Activated CD4-positive, alpha-beta T cell treated with anti-CD3 and anti-CD28 coated beads, Interleukin-2, amount 10 ng/mL, durations not matched to agents 24 days and 14 days (primary cell): ENCODE data around the gene CARD10. TPM values are rescaled to one million over a fixed set of nuclear protein-coding genes. Genes with fewer than 3 reads are reported as not detected.
"Not testable (repeated sequence)": the region's sequence is repeated elsewhere in the genome, so short reads cannot be mapped to it uniquely, and the experiment has no call there.

ENCODE experiments used
- DNase-seq: peaks from one replicate; pipeline ENCODE4 v3.0.0; 2022
- H3K27ac Mint-ChIP-seq: one replicate; pipeline ENCODE4 v1.8.0; 2022; ENCODE audit warnings: mild to moderate bottlenecking, mixed read lengths
- H3K27me3 Mint-ChIP-seq: one replicate; pipeline ENCODE4 v1.8.0; 2022; ENCODE audit warnings: mixed read lengths
- H3K36me3 Mint-ChIP-seq: one replicate; pipeline ENCODE4 v1.8.0; 2022; ENCODE audit warnings: low read depth, mild to moderate bottlenecking, mixed read lengths
- H3K4me1 Mint-ChIP-seq: one replicate; pipeline ENCODE4 v1.8.0; 2021; ENCODE audit warnings: mixed read lengths
- H3K4me3 Mint-ChIP-seq: one replicate; pipeline ENCODE4 v1.8.0; 2022; ENCODE audit warnings: mild to moderate bottlenecking, moderate library complexity, mixed read lengths
- H3K9me3 Mint-ChIP-seq: one replicate; pipeline ENCODE4 v1.8.0; 2021; ENCODE audit warnings: mixed read lengths
- intact Hi-C: fragments of 100-400 bp; cut with micrococcal nuclease; formaldehyde crosslinking; loops from one replicate; pipeline ENCODE4 v1.15.1; 2023
- total RNA-seq: library from RNA; stranded (reverse); gene quantifications from 2 replicates; pipeline ENCODE4 v1.2.3, GENCODE V29; 2022

The CARD10 gene
- total RNA-seq, 1 donor from 2014 or later, result not detected

DNA sequence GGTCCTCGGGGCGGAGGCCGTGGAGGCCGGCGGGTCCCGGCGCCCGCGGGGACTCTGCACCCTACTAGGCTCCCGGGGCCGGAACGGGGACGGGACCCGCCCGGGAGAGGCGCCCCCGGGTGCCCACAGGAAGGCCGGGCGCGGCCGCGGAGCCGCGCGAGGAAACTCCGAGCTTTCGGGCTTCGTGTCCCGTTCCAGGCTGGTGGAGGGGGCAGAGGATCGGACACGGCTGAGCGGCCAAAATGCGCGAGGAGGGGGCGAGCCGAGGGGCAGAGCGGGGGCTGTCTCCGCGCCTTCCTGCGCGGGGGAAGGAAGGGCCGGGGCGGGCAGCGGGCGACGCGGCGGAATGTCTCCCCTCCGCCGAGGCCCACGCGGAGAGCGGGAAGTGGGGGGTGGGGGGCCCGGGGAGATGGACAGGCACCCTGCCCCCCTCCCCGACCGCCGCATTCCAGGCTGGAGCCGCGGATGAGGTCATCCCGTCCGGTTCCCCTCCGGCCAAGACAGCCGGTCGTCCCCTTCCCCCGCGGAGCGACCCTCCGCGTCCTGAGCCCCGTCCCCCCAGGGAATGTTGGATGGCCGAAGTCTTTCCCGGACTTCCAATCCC, 41.5 kb upstream of the CARD10 start:
- Mint-ChIP-seq H3K4me3 (peak overlapping the region; percentile 67), H3K27ac (no peak overlapping the region), H3K4me1 (peaks cover 12% of the 10 kb centered on the region), H3K9me3 (no peaks in the 10 kb centered on the region), H3K36me3 (no peaks in the 10 kb centered on the region), H3K27me3 (peaks cover 65% of the 10 kb centered on the region)
- DNase-seq, result no peak
- intact Hi-C loops, result loop anchor here (1.0 kb wide), 2 partner anchors 18 to 22 kb away; no protein-coding TSS in a partner anchor

DNA sequence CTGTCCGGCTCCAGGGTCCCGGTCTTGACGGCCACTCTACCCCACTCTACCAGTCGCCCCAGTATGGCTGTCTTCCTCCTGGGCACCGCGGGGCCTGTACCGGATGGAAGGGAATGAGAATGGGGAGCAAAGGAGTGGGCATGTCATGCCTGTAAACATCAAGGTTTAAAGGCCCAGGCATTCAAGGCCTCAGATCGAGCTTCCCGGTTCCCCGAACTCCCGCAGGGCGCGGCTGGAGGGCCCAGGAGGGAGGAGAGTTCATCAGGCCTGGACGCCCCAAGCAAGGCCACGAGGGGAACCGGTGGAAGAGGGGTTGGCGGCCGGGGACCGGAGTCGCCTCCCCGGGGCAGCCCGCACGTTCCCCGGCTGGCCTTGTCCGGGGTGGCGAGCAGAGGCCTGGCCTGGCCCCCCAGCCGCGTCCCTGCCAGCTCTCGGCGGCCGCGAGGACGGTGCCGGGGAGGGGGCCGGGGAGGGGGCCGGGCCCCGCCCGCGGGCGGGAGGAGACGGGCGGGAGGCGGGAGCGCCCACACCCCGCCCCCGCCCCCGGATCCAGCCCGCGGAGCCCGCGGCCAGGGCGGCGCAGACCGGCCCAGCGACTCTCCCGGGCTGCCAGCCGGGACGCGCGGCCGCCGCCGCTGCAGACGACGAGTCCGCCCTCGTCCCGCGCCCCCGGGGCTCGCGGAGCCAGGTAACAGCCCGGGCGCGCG, 40.8 kb upstream of the CARD10 start, which contains the start of gene CDC42EP1:
CDC42EP1 (plus strand) TSS at position 580 of the 707 bp plus-strand sequence. CDS start 5,870 bp downstream, outside the sequence.
- intact Hi-C loops, result no loop called here
- peak within 1 kb of the TSS; percentile 67 for H3K4me3 Mint-ChIP-seq
- H3K9me3 Mint-ChIP-seq, result no peaks in the 10 kb centered on the region
- peak within 1 kb of the TSS; percentile 17 for H3K27ac Mint-ChIP-seq
- no peaks in the 10 kb centered on the region for H3K36me3 Mint-ChIP-seq
- no peak for DNase-seq
- H3K4me1 Mint-ChIP-seq, result peaks cover 14% of the 10 kb centered on the region
- peaks cover 68% of the 10 kb centered on the region for H3K27me3 Mint-ChIP-seq

DNA sequence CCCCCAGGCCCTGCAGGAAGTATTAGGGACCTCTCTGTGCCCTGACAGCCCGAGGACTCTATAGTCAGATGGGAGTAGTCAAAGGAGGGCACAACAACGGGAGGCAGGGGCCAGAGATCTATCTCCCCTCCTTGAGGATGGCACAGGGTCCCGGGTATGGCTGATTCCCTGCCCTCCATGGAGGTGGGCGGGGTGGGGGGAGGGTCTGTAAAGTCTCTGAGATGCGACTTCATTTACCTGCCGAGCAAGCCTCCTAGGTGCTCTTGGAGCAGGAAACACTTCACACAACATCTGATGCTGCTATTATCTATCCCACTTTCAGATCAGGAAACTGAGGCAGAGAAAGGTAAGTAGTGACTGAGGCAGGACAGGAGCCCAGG, 40.3 kb upstream of the CARD10 start:
- Mint-ChIP-seq H3K36me3 (no peaks in the 10 kb centered on the region), H3K27ac (no peak overlapping the region), H3K9me3 (no peaks in the 10 kb centered on the region), H3K4me3 (peak overlapping the region; percentile 26), H3K4me1 (peaks cover 12% of the 10 kb centered on the region), H3K27me3 (peaks cover 68% of the 10 kb centered on the region)
- DNase-seq, result no peak
- intact Hi-C loops, result no loop called here

DNA sequence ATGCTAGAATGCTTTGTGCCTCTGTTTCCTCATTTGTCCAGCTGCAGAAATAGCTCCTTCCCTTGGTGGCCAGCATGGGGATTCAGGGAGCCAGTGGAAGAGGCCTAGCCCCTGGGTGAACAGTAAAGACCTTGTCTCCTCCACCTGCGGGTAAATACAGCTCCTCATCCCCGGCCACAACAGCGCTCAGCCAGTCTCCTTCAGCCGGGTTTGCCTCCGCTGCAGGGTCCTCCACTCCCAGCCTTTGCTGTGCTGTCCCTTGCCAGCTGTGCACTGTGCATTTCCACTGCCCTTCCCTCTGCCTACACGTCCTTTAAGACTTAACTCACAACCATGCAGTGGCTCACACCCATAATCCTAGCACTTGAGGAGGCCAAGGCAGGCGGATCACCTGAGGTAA, 39.6 kb upstream of the CARD10 start:
- H3K27me3 Mint-ChIP-seq, result peaks cover 69% of the 10 kb centered on the region
- no peak overlapping the region for H3K4me3 Mint-ChIP-seq
- no peak for DNase-seq
- H3K27ac Mint-ChIP-seq, result no peak overlapping the region
- H3K36me3 Mint-ChIP-seq, result no peaks in the 10 kb centered on the region
- peaks cover 12% of the 10 kb centered on the region for H3K4me1 Mint-ChIP-seq
- no peaks in the 10 kb centered on the region for H3K9me3 Mint-ChIP-seq
- intact Hi-C loops, result no loop called here

DNA sequence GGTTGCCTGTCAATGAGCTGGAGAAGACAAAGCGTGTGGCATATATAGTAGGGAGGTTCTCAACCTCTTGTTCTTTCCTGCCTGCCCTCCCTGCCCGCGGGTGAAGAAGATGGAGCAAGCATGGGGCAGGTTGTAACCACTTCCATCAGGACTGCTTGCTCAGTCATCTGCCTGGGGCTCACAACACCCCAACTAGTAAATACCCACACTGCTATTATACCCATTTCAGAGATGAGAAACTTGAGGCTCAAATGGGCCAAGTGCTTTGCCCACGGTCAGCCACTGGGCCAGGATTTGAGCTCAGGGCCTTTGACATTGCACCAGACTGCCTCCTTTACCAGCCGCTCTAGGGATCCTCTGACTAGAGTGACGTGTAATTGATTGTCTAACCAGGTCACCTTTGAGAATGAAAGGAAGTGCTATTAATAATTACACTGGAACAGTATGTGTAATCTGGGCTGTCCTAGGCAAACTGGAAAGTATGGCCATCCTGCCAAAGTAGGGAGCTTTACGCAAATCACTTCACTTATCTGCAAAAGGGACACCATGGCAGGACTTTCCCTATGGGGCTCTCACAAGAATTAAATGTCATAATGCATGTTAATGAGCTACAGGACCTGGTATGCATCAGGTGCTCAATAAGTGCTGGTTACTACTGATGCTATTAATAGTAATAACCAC, 38.2 kb upstream of the CARD10 start:
- no peak for DNase-seq
- intact Hi-C loops, result no loop called here
- no peaks in the 10 kb centered on the region for H3K36me3 Mint-ChIP-seq
- H3K4me3 Mint-ChIP-seq, result no peak overlapping the region
- H3K27ac Mint-ChIP-seq, result no peak overlapping the region
- peaks cover 64% of the 10 kb centered on the region for H3K27me3 Mint-ChIP-seq
- no peaks in the 10 kb centered on the region for H3K9me3 Mint-ChIP-seq
- peaks cover 12% of the 10 kb centered on the region for H3K4me1 Mint-ChIP-seq

DNA sequence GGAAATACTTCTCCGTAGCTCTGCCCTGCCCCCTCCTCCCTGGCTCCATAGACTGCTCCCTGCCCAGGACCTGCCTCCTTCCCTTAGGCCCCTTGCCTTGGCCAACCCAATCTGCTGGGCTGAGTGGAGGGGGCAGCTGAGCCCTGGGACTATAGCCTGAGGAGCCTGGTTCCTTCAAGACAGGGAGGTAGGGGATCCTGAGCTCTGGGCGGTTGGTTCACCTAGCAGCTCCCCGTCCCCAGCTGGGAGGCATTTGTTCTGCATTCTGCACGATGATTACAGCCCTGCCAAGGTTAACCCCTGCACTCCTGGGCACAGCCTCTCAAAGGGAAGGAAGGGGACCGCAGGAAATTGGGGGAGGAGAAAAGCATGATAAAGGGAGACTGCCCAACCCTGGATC, 37.5 kb upstream of the CARD10 start:
- DNase-seq, result no peak
- intact Hi-C loops, result no loop called here
- H3K27ac Mint-ChIP-seq, result no peak overlapping the region
- H3K4me3 Mint-ChIP-seq, result no peak overlapping the region
- no peaks in the 10 kb centered on the region for H3K9me3 Mint-ChIP-seq
- no peaks in the 10 kb centered on the region for H3K36me3 Mint-ChIP-seq
- peaks cover 57% of the 10 kb centered on the region for H3K27me3 Mint-ChIP-seq
- H3K4me1 Mint-ChIP-seq, result peaks cover 7% of the 10 kb centered on the region

DNA sequence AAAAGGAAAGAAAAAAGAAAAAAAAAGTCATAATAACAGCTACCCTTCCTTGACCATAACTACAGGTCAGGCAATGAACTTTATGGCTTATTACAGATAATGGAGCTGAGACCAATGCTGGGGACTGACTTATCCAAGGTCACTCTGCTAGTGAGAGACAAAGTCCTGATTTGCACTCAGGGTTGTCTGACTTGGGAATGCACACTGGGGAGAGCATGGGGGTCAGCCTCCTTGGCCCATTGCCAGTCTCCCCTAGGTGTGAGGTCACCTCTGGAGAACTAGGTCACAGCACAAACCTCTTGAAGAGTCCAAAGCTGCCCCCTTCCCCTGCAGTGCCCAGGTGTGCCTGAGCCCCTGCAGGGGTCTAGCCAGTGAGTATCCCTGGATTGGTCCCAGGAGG, 35.8 kb upstream of the CARD10 start:
- Mint-ChIP-seq H3K4me1 (peaks cover 4% of the 10 kb centered on the region), H3K4me3 (no peak overlapping the region), H3K27me3 (peaks cover 62% of the 10 kb centered on the region), H3K36me3 (no peaks in the 10 kb centered on the region), H3K9me3 (no peaks in the 10 kb centered on the region), H3K27ac (no peak overlapping the region)
- intact Hi-C loops, result no loop called here
- DNase-seq, result no peak

DNA sequence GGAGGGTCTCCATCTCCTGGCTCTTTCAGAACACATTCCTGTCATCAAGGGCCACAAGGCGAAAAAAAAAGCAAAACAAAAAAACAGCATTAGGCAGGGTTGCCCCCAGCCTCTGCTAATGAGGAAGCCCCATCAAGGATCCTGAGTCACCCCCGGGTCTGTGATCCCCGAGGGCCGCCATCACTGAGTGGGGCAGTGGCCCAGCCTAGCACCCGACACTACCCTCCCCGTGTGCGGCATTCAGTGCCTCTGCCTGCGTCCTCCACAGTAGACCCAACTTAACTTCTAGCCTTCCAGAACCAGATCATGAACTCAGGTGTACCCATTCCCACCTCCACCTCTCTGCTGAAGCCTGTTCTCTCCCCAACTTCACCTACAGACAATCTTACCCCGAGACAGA, 34.5 kb upstream of the CARD10 start:
- no peaks in the 10 kb centered on the region for H3K36me3 Mint-ChIP-seq
- intact Hi-C loops, result no loop called here
- no peak for DNase-seq
- peaks cover 4% of the 10 kb centered on the region for H3K4me1 Mint-ChIP-seq
- H3K27ac Mint-ChIP-seq, result peak overlapping the region; percentile 8
- H3K4me3 Mint-ChIP-seq, result no peak overlapping the region
- no peaks in the 10 kb centered on the region for H3K9me3 Mint-ChIP-seq
- peaks cover 56% of the 10 kb centered on the region for H3K27me3 Mint-ChIP-seq

DNA sequence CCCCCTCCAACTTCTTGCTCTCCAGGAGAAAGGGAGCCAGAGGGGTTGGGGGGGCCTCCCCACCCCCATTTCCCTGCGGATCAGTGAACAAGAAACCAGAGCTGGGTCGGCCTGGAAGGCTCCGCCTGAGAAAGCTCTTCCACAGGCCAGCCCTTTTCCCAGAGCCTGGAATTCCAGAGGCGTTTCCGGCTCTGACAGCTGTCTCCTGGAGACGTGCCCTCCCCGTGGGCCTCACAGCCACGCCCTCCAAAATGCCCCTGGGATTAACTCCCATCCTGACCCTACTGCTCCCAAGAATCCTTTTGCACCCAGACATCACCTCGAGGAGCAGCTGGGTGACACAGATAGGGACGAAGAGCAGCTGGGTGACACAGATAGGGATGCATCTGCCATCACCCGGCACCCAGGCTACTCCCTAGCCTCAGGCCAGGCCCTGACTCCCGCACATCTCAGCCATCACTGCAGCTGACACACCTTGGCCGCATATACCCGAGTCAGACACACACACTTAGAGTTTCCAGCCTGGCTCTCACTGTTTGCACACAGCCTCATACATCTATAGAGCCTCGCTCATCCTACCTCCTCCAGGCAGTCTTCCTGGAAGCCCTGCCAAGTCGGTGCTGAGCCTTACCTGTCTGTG, 33.4 kb upstream of the CARD10 start:
- H3K27me3 Mint-ChIP-seq, result peaks cover 45% of the 10 kb centered on the region
- H3K27ac Mint-ChIP-seq, result no peak overlapping the region
- peaks cover 4% of the 10 kb centered on the region for H3K4me1 Mint-ChIP-seq
- intact Hi-C loops, result no loop called here
- H3K36me3 Mint-ChIP-seq, result no peaks in the 10 kb centered on the region
- no peak overlapping the region for H3K4me3 Mint-ChIP-seq
- no peak for DNase-seq
- H3K9me3 Mint-ChIP-seq, result no peaks in the 10 kb centered on the region

DNA sequence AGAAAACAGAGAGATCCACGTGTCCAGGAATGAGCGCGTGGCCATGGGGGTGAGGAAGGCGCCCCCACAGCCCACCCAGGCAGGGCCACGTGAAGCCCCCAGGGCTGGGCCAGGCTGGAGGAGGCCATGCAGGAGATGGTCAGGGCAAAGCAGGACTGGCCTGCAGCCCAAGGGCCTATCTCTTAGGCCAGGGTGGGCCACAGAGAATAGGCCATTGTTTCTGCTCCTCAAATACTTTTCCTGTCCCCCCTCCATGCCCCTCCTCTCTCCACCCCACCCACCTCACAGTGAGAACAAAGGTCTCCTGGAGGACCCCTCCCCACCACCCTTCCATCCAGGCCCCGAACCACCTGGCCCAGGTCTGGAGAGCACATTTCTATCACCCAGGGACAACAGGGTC, 32.8 kb upstream of the CARD10 start:
- H3K36me3 Mint-ChIP-seq, result no peaks in the 10 kb centered on the region
- H3K4me1 Mint-ChIP-seq, result peaks cover 2% of the 10 kb centered on the region
- intact Hi-C loops, result no loop called here

DNA sequence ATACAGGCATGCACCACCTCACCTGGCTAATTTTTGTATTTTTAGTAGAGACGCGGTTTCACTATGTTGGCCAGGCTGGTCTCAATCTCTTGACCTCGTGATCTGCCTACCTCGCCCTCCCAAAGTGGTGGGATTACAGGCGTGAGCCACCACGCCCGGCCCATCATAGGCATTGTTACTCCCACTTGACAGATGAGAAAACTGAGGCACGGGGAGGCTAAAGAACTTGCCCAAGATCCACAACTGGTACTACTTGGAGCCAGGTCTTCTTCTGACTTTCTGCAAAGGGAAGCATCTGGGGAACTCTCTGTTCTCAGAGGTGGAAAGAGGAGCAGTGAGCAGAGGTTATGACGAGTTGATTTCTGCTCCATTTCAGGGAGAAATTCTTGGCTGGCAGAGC, 31.7 kb upstream of the CARD10 start:
- H3K27me3 Mint-ChIP-seq, result peaks cover 32% of the 10 kb centered on the region
- H3K27ac Mint-ChIP-seq, H3K9me3 Mint-ChIP-seq, H3K36me3 Mint-ChIP-seq, H3K4me3 Mint-ChIP-seq, intact Hi-C loops, DNase-seq, H3K4me1 Mint-ChIP-seq: not testable (repeated sequence)

More for the DNA sequence above, 32.8 kb upstream of the CARD10 start:
- H3K4me3 Mint-ChIP-seq, result no peak overlapping the region
- no peak for DNase-seq
- H3K9me3 Mint-ChIP-seq, result no peaks in the 10 kb centered on the region
- H3K27ac Mint-ChIP-seq, result no peak overlapping the region
- peaks cover 40% of the 10 kb centered on the region for H3K27me3 Mint-ChIP-seq

DNA sequence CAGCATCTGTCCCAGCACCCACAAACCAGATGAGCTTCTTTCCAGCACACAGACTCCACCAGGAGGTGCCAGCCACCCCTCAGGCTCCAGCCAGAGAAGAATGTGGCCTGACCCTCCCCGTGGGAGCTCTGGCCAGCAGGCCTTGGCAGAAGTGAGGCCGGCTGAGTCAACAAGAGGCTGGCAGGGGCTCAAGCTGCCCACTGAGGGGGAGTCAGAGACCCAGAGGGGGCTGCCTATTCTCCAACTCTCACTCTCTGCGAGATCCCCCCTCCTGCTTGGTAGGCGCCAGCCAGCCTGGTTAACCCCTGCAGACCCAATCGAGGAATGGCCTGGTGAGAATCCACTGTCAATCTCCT, 30.5 kb upstream of the CARD10 start:
- intact Hi-C loops, result no loop called here
- DNase-seq, result no peak
- H3K27me3 Mint-ChIP-seq, result peaks cover 26% of the 10 kb centered on the region
- no peak overlapping the region for H3K27ac Mint-ChIP-seq
- peaks cover 6% of the 10 kb centered on the region for H3K4me1 Mint-ChIP-seq
- no peak overlapping the region for H3K4me3 Mint-ChIP-seq
- H3K9me3 Mint-ChIP-seq, result no peaks in the 10 kb centered on the region
- no peaks in the 10 kb centered on the region for H3K36me3 Mint-ChIP-seq

DNA sequence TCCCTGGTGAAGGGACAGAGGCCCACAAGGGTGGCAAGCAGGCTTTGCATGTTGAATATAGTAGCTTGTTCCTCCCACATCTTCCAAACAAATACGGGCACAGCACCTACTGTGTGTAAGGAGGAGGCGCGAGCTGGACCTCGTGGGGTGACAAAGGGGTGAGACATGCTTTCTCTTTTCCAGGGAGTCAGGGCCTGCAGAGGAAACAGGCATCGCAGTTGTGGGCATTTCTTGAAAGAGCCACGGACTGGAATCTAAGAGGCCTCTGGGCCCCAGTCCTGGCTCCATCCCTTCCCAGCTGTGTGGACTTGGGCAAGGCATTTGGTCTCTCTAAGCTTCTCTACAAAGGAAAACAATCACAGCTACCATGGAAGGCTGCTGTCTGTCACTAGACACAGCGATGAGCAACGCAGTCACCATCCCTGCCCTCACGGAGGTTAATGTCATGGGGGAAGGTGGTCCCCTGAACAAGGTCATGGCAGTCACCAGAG, 28.1 kb upstream of the CARD10 start:
- peaks cover 9% of the 10 kb centered on the region for H3K4me1 Mint-ChIP-seq
- peaks cover 17% of the 10 kb centered on the region for H3K27me3 Mint-ChIP-seq
- H3K4me3 Mint-ChIP-seq, result no peak overlapping the region
- no peaks in the 10 kb centered on the region for H3K9me3 Mint-ChIP-seq
- no peak overlapping the region for H3K27ac Mint-ChIP-seq
- intact Hi-C loops, result no loop called here
- DNase-seq, result no peak
- no peaks in the 10 kb centered on the region for H3K36me3 Mint-ChIP-seq
